H1 (cell line): Measurements from ENCODE around the gene MAP4K4.

Source experiments
- CTCF ChIP-seq, 3 experiments: IDR thresholded peaks; 1 replicate in 2 of 3; 2 replicates in 1 of 3; pipeline versions ENCODE4 v1.5.1 to v1.6.1; 2011; ENCODE audit warnings: low read length in 3 of 3, mild to moderate bottlenecking in 3 of 3, inconsistent platforms in 2 of 3, low read depth in 1 of 3, moderate library complexity in 1 of 3; ENCODE audit not compliant: insufficient read depth in 1 of 3; ENCODE audit errors: control extremely low read depth in 1 of 3
- MAX ChIP-seq: IDR thresholded peaks from 2 replicates; pipeline ENCODE4 v1.6.1; 2012; ENCODE audit warnings: inconsistent platforms
- POLR2A ChIP-seq, 2 experiments: IDR thresholded peaks; 1 replicate in 1 of 2; 2 replicates in 1 of 2; pipeline ENCODE4 v1.6.1; 2011; ENCODE audit warnings: low read depth in 2 of 2, low read length in 2 of 2, mild to moderate bottlenecking in 2 of 2; ENCODE audit errors: control extremely low read depth in 1 of 2

- TF ChIP-seq MAX (no peak), CTCF (IDR thresholded peaks at IDR 0.05; ENCODE audit: control extremely low read depth in 1 of 3, insufficient read depth in 1 of 3, low read depth in 1 of 3, low read length in 3 of 3) (no peak), POLR2A (IDR thresholded peaks at IDR 0.05; ENCODE audit: control extremely low read depth in 1 of 2, low read depth in 2 of 2, low read length in 2 of 2) (no peak)
These were observed 8.8 kb downstream of the MAP4K4 start for GRCh38 chr2:101706121-101706818.
